Testis (tissue), 2 donors: ENCODE results near the gene CNDP1.

ENCODE experiments used
- CTCF ChIP-seq, 3 experiments: fragments of 450-650 bp in 2 of 3; fragments of 200-600 bp in 1 of 3; sonication (generic) in 1 of 3; IDR thresholded peaks; one replicate each; pipeline ENCODE4 v1.5.1; 2016 to 2019; ENCODE audit warnings: antibody characterized with exemption in 3 of 3, mild to moderate bottlenecking in 2 of 3, moderate library complexity in 1 of 3
- POLR2A ChIP-seq: fragments of 450-650 bp; IDR thresholded peaks from one replicate; pipeline ENCODE4 v1.6.1; 2017; ENCODE audit warnings: antibody characterized with exemption, mild to moderate bottlenecking, moderate library complexity

- TF ChIP-seq CTCF (IDR thresholded peaks at IDR 0.05) (no peak), POLR2A (no peak)
These were observed 83.2 kb downstream of the CNDP1 start for GRCh38 chr18:74617486-74617885.
